OCI-LY7 (cell line): ENCODE data around the gene AMMECR1.

Experiments used
- EZH2phosphoT487 ChIP-seq: fragments of 200-600 bp; sonication (generic); IDR thresholded peaks from 2 replicates; pipeline ENCODE4 v1.6.1; 2018; ENCODE audit warnings: low read depth, borderline replicate concordance, mild to moderate bottlenecking, mixed run types, antibody characterized with exemption, low read length, moderate library complexity, mixed read lengths
- TF ChIP-seq, protein P1 (sequence below): fragments of 200-600 bp; sonication (generic); conservative IDR thresholded peaks from 2 replicates; pipeline ENCODE4 v1.5.1; 2014; ENCODE audit warnings: mild to moderate bottlenecking, antibody characterized with exemption, low read length, moderate library complexity, mixed read lengths

DNA sequence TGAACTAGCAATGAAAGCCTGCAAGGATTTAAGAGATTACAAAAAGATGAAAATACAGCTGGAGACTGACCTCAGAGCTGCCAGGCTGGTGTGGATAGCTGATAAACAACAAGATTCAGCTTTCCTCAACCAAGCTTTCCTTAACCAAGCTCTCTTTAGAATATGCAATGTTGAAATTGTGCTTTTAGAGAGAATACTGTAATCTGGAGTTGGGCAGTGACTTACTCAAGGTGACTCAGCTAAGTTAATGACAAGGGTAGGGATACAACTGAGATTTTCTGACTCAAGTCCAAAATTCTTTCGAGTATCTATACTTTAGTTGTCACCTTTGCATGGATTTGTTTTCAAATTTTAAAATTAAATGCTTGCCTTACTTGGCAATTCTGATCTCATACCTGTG is 98.0 kb downstream of the AMMECR1 start:
- TF ChIP-seq, protein P1, sequence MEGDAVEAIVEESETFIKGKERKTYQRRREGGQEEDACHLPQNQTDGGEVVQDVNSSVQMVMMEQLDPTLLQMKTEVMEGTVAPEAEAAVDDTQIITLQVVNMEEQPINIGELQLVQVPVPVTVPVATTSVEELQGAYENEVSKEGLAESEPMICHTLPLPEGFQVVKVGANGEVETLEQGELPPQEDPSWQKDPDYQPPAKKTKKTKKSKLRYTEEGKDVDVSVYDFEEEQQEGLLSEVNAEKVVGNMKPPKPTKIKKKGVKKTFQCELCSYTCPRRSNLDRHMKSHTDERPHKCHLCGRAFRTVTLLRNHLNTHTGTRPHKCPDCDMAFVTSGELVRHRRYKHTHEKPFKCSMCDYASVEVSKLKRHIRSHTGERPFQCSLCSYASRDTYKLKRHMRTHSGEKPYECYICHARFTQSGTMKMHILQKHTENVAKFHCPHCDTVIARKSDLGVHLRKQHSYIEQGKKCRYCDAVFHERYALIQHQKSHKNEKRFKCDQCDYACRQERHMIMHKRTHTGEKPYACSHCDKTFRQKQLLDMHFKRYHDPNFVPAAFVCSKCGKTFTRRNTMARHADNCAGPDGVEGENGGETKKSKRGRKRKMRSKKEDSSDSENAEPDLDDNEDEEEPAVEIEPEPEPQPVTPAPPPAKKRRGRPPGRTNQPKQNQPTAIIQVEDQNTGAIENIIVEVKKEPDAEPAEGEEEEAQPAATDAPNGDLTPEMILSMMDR = no peak
- TF ChIP-seq EZH2phosphoT487 = no peak
